Ishikawa (cell line): Measurements from ENCODE around the gene ZNHIT3.

ENCODE experiments used
- CEBPB ChIP-seq: IDR thresholded peaks from 2 replicates; pipeline ENCODE4 v1.6.1; 2012
- CREB1 ChIP-seq: IDR thresholded peaks from 2 replicates; pipeline ENCODE4 v1.6.1; 2012; ENCODE audit warnings: low read depth
- EGR1 ChIP-seq: IDR thresholded peaks from 2 replicates; pipeline ENCODE4 v1.6.1; 2012
- EP300 ChIP-seq: IDR thresholded peaks from 2 replicates; pipeline ENCODE4 v1.6.1; 2012; ENCODE audit warnings: borderline replicate concordance
- FOXM1 ChIP-seq: IDR thresholded peaks from 2 replicates; pipeline ENCODE4 v1.6.1; 2012; ENCODE audit warnings: low read depth, borderline replicate concordance
- NFIC ChIP-seq: IDR thresholded peaks from 2 replicates; pipeline ENCODE4 v1.6.1; 2012
- RAD21 ChIP-seq: IDR thresholded peaks from 2 replicates; pipeline ENCODE4 v1.6.1; 2012; ENCODE audit warnings: low read depth
- REST ChIP-seq: IDR thresholded peaks from 2 replicates; pipeline ENCODE4 v1.6.1; 2012; ENCODE audit warnings: low read depth, mild to moderate bottlenecking
- TAF1 ChIP-seq: IDR thresholded peaks from 2 replicates; pipeline ENCODE4 v1.6.1; 2012; ENCODE audit warnings: low read depth, mild to moderate bottlenecking
- TCF12 ChIP-seq: IDR thresholded peaks from 2 replicates; pipeline ENCODE4 v1.6.1; 2012; ENCODE audit warnings: low read depth
- TEAD4 ChIP-seq: IDR thresholded peaks from 2 replicates; pipeline ENCODE4 v1.6.1; 2012
- USF1 ChIP-seq: IDR thresholded peaks from 2 replicates; pipeline ENCODE4 v1.6.1; 2012
- YY1 ChIP-seq: IDR thresholded peaks from 2 replicates; pipeline ENCODE4 v1.6.1; 2012; ENCODE audit warnings: low read depth
- ZBTB7A ChIP-seq: IDR thresholded peaks from 2 replicates; pipeline ENCODE4 v1.6.1; 2012; ENCODE audit warnings: low read depth
- TF ChIP-seq, protein P1 (sequence below): IDR thresholded peaks from 2 replicates; pipeline ENCODE4 v1.6.1; 2012

The ZNHIT3 gene

GRCh38 chr17:36459601-36460000 lies 26.9 kb upstream of the ZNHIT3 start:
- TF ChIP-seq NFIC: no peak
- TF ChIP-seq YY1: no peak
- no peak for TF ChIP-seq TEAD4
- no peak for TF ChIP-seq REST
- TF ChIP-seq, protein P1, sequence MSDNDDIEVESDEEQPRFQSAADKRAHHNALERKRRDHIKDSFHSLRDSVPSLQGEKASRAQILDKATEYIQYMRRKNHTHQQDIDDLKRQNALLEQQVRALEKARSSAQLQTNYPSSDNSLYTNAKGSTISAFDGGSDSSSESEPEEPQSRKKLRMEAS: no peak
- no peak for TF ChIP-seq FOXM1
- no peak for TF ChIP-seq EP300
- no peak for TF ChIP-seq USF1
- no peak for TF ChIP-seq EGR1

GRCh38 chr17:36460265-36460937 lies 26.1 kb upstream of the ZNHIT3 start:
- TF ChIP-seq EP300: no peak
- no peak for TF ChIP-seq TCF12
- no peak for TF ChIP-seq TAF1
- no peak for TF ChIP-seq CREB1
- no peak for TF ChIP-seq REST
- TF ChIP-seq ZBTB7A: no peak
- TF ChIP-seq NFIC: no peak
- TF ChIP-seq EGR1: no peak
- TF ChIP-seq, protein P1: no peak
- no peak for TF ChIP-seq USF1
- no peak for TF ChIP-seq FOXM1
- no peak for TF ChIP-seq CEBPB
- TF ChIP-seq YY1: no peak
- TF ChIP-seq TEAD4: no peak
- no peak for TF ChIP-seq RAD21

DNA sequence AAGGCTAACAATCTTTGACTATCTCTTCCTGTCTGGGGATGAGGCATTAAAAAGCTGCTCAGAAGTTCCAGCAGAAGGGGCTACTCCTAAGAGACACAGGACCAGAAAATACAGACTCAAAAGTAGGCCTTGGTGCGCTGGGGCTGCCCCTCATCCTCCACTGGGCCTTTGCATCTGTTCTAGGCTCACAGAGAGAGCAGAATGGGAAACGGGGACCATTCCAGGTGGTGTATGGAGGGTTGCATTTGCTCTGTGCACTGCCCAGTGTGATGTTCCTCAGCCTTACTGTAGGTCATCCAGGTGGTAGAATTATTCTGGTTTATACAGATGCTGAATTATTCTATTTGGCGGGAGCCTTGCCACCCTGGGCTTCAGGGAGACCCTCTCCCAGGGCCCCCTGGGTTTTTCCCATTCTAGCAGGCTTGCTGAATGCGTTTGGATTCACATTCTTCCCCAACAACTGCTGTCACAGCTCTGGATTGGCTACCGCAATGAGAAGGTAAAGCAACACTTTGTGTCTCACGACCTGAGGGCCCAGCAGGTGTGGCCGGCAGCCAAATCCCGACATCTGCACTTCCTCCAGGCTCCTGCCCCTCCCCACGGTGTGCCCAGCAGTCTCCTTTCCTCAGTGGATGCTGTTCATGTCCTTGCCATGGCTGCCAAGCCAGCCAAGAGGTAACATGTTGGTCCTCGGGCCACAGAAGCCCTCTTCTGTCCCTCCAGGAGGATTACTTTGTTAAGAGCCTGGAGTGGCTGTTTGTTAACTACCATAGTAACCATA lies 25.0 kb upstream of the ZNHIT3 start:
- TF ChIP-seq EP300 (no peak), NFIC (no peak), TCF12 (no peak), CREB1 (no peak), REST (no peak), YY1 (no peak), USF1 (no peak), CEBPB (no peak), ZBTB7A (no peak), FOXM1 (no peak), RAD21 (no peak), TEAD4 (no peak)
- TF ChIP-seq, protein P1: no peak
